Stomach (tissue), 4 donors: ENCODE results near the gene THAP6.

Experiments used
- CTCF ChIP-seq, 7 experiments: fragments of 450-650 bp in 4 of 7; fragments of 200-600 bp in 3 of 7; sonication (generic) in 3 of 7; IDR thresholded peaks; one replicate each; pipeline ENCODE4 v1.5.1; 2016 to 2019; ENCODE audit warnings: antibody characterized with exemption in 7 of 7, control low read depth in 2 of 7, mild to moderate bottlenecking in 1 of 7
- EP300 ChIP-seq: sonication (generic); formaldehyde crosslinking; IDR thresholded peaks from one replicate; pipeline ENCODE4 v1.6.1; 2017; ENCODE audit warnings: antibody characterized with exemption
- POLR2A ChIP-seq, 4 donors: fragments of 450-650 bp; IDR thresholded peaks; one replicate each; pipeline ENCODE4 v1.6.1; 2016; ENCODE audit warnings: antibody characterized with exemption in 4 of 4, control low read depth in 2 of 4, mild to moderate bottlenecking in 1 of 4, moderate library complexity in 1 of 4
- POLR2AphosphoS5 ChIP-seq, 3 donors: sonication (generic); formaldehyde crosslinking; IDR thresholded peaks; one replicate each; pipeline ENCODE4 v1.6.1; 2016; ENCODE audit warnings: antibody characterized with exemption in 3 of 3

- no peak for TF ChIP-seq CTCF (IDR thresholded peaks at IDR 0.05)
- TF ChIP-seq EP300 = no peak
- TF ChIP-seq POLR2A (IDR thresholded peaks at IDR 0.05) = no peak
- TF ChIP-seq POLR2AphosphoS5 (IDR thresholded peaks at IDR 0.05) = no peak
Measured at GRCh38 chr4:75525910-75526309, 11.6 kb downstream of the THAP6 start.
